GM23248 (cell line): ENCODE measurements around the gene DNAH5.

Experiments
- EZH2 ChIP-seq: fragments of 200-600 bp; sonication (generic); IDR thresholded peaks from 2 replicates; pipeline ENCODE4 v1.6.1; 2018; ENCODE audit warnings: antibody characterized with exemption, mild to moderate bottlenecking; ENCODE audit not compliant: insufficient read depth, poor library complexity, severe bottlenecking
- EZH2phosphoT487 ChIP-seq: fragments of 200-600 bp; sonication (generic); IDR thresholded peaks from 2 replicates; pipeline ENCODE4 v1.6.1; 2018; ENCODE audit warnings: antibody characterized with exemption, moderate library complexity, mild to moderate bottlenecking, low read depth; ENCODE audit not compliant: insufficient read depth

DNA sequence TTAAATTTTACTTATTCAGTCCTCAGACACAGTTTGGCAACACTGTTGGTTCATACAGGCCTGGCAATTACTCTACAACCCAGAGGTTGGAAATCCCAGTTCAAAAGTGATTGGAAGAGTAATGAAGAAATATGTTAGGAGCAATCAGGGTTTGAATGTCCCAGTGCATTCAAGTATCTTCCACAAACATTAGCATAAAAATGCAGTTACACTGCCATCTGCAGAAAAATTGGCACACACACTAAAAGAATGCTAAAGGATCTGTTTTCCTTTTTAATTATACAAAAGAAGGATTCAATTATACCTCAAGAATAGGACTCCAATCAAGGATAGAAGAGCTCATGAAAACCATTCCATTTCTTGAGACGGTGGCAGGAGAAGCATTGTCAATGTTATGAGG is 130.2 kb downstream of the DNAH5 start:
- TF ChIP-seq EZH2 (no peak), EZH2phosphoT487 (no peak)
